Measurements from ENCODE around the gene STXBP5.
A peak's percentile ranks its signal among the peaks of the same experiment; 100 is the strongest.

STXBP5 gene

GRCh38 chr6:147204060-147204785 lies at the start of gene STXBP5:
Gene STXBP5, plus strand, starts transcription at chr6:147204417. Its CDS starts 116 bp downstream, at chr6:147204533.
- peak; percentile 11 for DNase-seq (ENCODE audit: low read depth)
- TF ChIP-seq CTCF (conservative IDR thresholded peaks at IDR 0.05; ENCODE audit: low read depth, low read length) = no peak
- H3K4me3 ChIP-seq (ENCODE audit: low read length) = peak within 1 kb of the TSS; percentile 96

- no peak for DNase-seq (ENCODE audit: low read depth)
- H3K4me3 ChIP-seq (ENCODE audit: low read length) = no peak overlapping the region
- TF ChIP-seq CTCF (conservative IDR thresholded peaks at IDR 0.05; ENCODE audit: low read depth, low read length) = no peak
Observed at GRCh38 chr6:147154454-147154853, 49.8 kb upstream of the STXBP5 start.

- no peak overlapping the region for H3K4me3 ChIP-seq (ENCODE audit: low read length)
- no peak for TF ChIP-seq CTCF (conservative IDR thresholded peaks at IDR 0.05; ENCODE audit: low read depth, low read length)
- no peak for DNase-seq (ENCODE audit: low read depth)
Observed at GRCh38 chr6:147156218-147156617, 48.0 kb upstream of the STXBP5 start.

GRCh38 chr6:147156799-147157382 lies 47.3 kb upstream of the STXBP5 start:
- no peak overlapping the region for H3K4me3 ChIP-seq (ENCODE audit: low read length)
- DNase-seq (ENCODE audit: low read depth) = no peak
- no peak for TF ChIP-seq CTCF (conservative IDR thresholded peaks at IDR 0.05; ENCODE audit: low read depth, low read length)

- H3K4me3 ChIP-seq (ENCODE audit: low read length) = no peak overlapping the region
- no peak for DNase-seq (ENCODE audit: low read depth)
- no peak for TF ChIP-seq CTCF (conservative IDR thresholded peaks at IDR 0.05; ENCODE audit: low read depth, low read length)
Observed at GRCh38 chr6:147157930-147158329, 46.3 kb upstream of the STXBP5 start.

GRCh38 chr6:147158881-147159280 lies 45.3 kb upstream of the STXBP5 start:
- H3K4me3 ChIP-seq (ENCODE audit: low read length) = no peak overlapping the region
- TF ChIP-seq CTCF (conservative IDR thresholded peaks at IDR 0.05; ENCODE audit: low read depth, low read length) = no peak
- no peak for DNase-seq (ENCODE audit: low read depth)
